H1 (cell line): ENCODE measurements around the gene PLA1A. TPM values are rescaled to one million over a fixed set of nuclear protein-coding genes. Genes with fewer than 3 reads are reported as not detected.

ENCODE experiments used
- CTCF ChIA-PET: fragments of 300-600 bp; sonication (Branson Sonifier 250); formaldehyde crosslinking; loops from one replicate; lab custom pipeline; 2021; ENCODE audit not compliant: partially characterized antibody; lab: Charles Lee
- POLR2A ChIA-PET: fragments of 300-600 bp; sonication (Branson Sonifier 250); formaldehyde crosslinking; loops from one replicate; lab custom pipeline; 2021; ENCODE audit warnings: inconsistent platforms; ENCODE audit not compliant: partially characterized antibody; lab: Charles Lee
- DNase-seq, 2 experiments: peaks; one replicate each; pipeline versions ENCODE4 v3.0.0 to v3.0.0-alpha.2; 2010 to 2022; ENCODE audit warnings: low spot score in 2 of 2, low read depth in 1 of 2, mixed read lengths in 1 of 2
- FAIRE-seq: peaks from 2 replicates; lab custom pipeline; 2011; peaks lifted over from hg19 to GRCh38; lab: Jason Lieb, UNC
- H2AFZ ChIP-seq: 2 replicates; pipeline ENCODE4 v1.8.1; 2012; ENCODE audit warnings: low read length, inconsistent platforms
- H2AK5ac ChIP-seq: 2 replicates; pipeline ENCODE4 v1.6.1; 2013; ENCODE audit warnings: low read depth, low read length
- H2BK120ac ChIP-seq: replicated peaks from 2 replicates; pipeline ENCODE3; 2013; ENCODE audit warnings: low read depth, low read length, inconsistent platforms
- H2BK12ac ChIP-seq: 2 replicates; pipeline ENCODE4 v1.6.1; 2013; ENCODE audit warnings: low read depth, low read length
- H2BK15ac ChIP-seq: 2 replicates; pipeline ENCODE4 v1.6.1; 2013; ENCODE audit warnings: low read length
- H2BK20ac ChIP-seq: 2 replicates; pipeline ENCODE4 v1.6.1; 2013; ENCODE audit warnings: low read length
- H2BK5ac ChIP-seq: 2 replicates; pipeline ENCODE4 v1.6.1; 2013; ENCODE audit warnings: low read depth, low read length
- H3K14ac ChIP-seq: 2 replicates; pipeline ENCODE4 v1.6.1; 2013; ENCODE audit warnings: inconsistent platforms; ENCODE audit not compliant: insufficient read length
- H3K18ac ChIP-seq: 2 replicates; pipeline ENCODE4 v1.6.1; 2013; ENCODE audit warnings: low read length; ENCODE audit errors: extremely low read depth
- H3K23ac ChIP-seq: 2 replicates; pipeline ENCODE4 v1.6.1; 2013; ENCODE audit warnings: inconsistent platforms; ENCODE audit not compliant: insufficient read length
- H3K23me2 ChIP-seq: 2 replicates; pipeline ENCODE4 v1.6.1; 2013; ENCODE audit warnings: low read depth, low read length
- H3K27ac ChIP-seq: 2 replicates; pipeline ENCODE4 v1.6.1; 2011; ENCODE audit warnings: low read depth, low read length, inconsistent platforms
- H3K27me3 ChIP-seq, 4 experiments: replicated peaks in 1 of 4; 1 replicate in 1 of 4; 2 replicates in 3 of 4; pipeline versions ENCODE4 v1.6.1 to v1.8.1; 2011 to 2013; ENCODE audit warnings: low read length in 3 of 4, mild to moderate bottlenecking in 3 of 4, inconsistent platforms in 2 of 4, mixed read lengths in 2 of 4, moderate library complexity in 1 of 4; ENCODE audit not compliant: control insufficient read depth in 3 of 4, insufficient read depth in 3 of 4; ENCODE audit errors: extremely low read depth in 1 of 4
- H3K36me3 ChIP-seq, 4 experiments: 2 replicates each; pipeline versions ENCODE4 v1.6.1 to v1.8.1; 2011 to 2013; ENCODE audit warnings: mild to moderate bottlenecking in 4 of 4, low read length in 3 of 4, moderate library complexity in 2 of 4, control low read depth in 1 of 4, inconsistent platforms in 1 of 4; ENCODE audit not compliant: insufficient read depth in 4 of 4, control insufficient read depth in 2 of 4
- H3K4ac ChIP-seq: replicated peaks from 2 replicates; pipeline ENCODE3; 2013; ENCODE audit warnings: low read length, low read depth, mixed read lengths, inconsistent platforms; ENCODE audit not compliant: insufficient read length
- H3K4me1 ChIP-seq, 4 experiments: replicated peaks in 1 of 4; 1 replicate in 1 of 4; 2 replicates in 3 of 4; pipeline versions ENCODE4 v1.6.1 to v1.8.1; 2011 to 2013; ENCODE audit warnings: low read length in 3 of 4, inconsistent platforms in 2 of 4, mixed read lengths in 1 of 4; ENCODE audit not compliant: insufficient read depth in 4 of 4, control insufficient read depth in 3 of 4
- H3K4me2 ChIP-seq, 2 experiments: 2 replicates each; pipeline versions ENCODE4 v1.6.1 to v1.8.1; 2011 to 2013; ENCODE audit warnings: low read depth in 2 of 2, low read length in 2 of 2, control low read depth in 1 of 2, inconsistent platforms in 1 of 2, mild to moderate bottlenecking in 1 of 2; ENCODE audit not compliant: insufficient read depth in 1 of 2
- H3K4me3 ChIP-seq, 4 experiments: fragments of 200-600, 300-600 bp in 1 of 4; sonication (generic), shearing (Covaris generic), sonication (Bioruptor Twin) in 1 of 4; 2 replicates each; pipeline versions ENCODE4 v1.5.1 to v1.8.1; 2011 to 2016; ENCODE audit warnings: low read length in 4 of 4, low read depth in 3 of 4, control low read depth in 2 of 4, inconsistent platforms in 2 of 4, mild to moderate bottlenecking in 2 of 4, mixed read lengths in 1 of 4, moderate library complexity in 1 of 4; ENCODE audit not compliant: insufficient read depth in 2 of 4; ENCODE audit errors: extremely low read depth in 1 of 4
- H3K56ac ChIP-seq: replicated peaks from 2 replicates; pipeline ENCODE3; 2013; ENCODE audit warnings: low read depth, mild to moderate bottlenecking, mixed read lengths, low read length, inconsistent platforms; ENCODE audit not compliant: insufficient read length
- H3K79me1 ChIP-seq: 2 replicates; pipeline ENCODE4 v1.6.1; 2013; ENCODE audit warnings: low read depth, low read length, control low read depth
- H3K79me2 ChIP-seq, 2 experiments: 2 replicates each; pipeline versions ENCODE4 v1.6.1 to v1.8.1; 2012 to 2013; ENCODE audit warnings: low read length in 2 of 2, mild to moderate bottlenecking in 2 of 2, inconsistent platforms in 1 of 2; ENCODE audit not compliant: insufficient read depth in 2 of 2, control insufficient read depth in 1 of 2
- H3K9ac ChIP-seq, 4 experiments: replicated peaks in 1 of 4; 1 replicate in 1 of 4; 2 replicates in 3 of 4; pipeline versions ENCODE4 v1.6.1 to v1.8.1; 2011 to 2013; ENCODE audit warnings: low read depth in 3 of 4, low read length in 3 of 4, control low read depth in 2 of 4, mild to moderate bottlenecking in 2 of 4, moderate library complexity in 2 of 4, inconsistent platforms in 1 of 4; ENCODE audit errors: extremely low read depth in 1 of 4
- H3K9me3 ChIP-seq, 2 experiments: 2 replicates each; pipeline versions ENCODE4 v1.6.1 to v1.8.1; 2012 to 2013; ENCODE audit warnings: mild to moderate bottlenecking in 2 of 2, moderate library complexity in 2 of 2, control low read depth in 1 of 2, inconsistent platforms in 1 of 2, low read depth in 1 of 2, low read length in 1 of 2, mixed read lengths in 1 of 2; ENCODE audit not compliant: insufficient read depth in 2 of 2
- H4K20me1 ChIP-seq, 2 experiments: replicated peaks in 1 of 2; 2 replicates each; pipeline versions ENCODE3 to v1.8.1; 2011 to 2013; ENCODE audit warnings: inconsistent platforms in 2 of 2, low read length in 2 of 2, mild to moderate bottlenecking in 1 of 2; ENCODE audit not compliant: insufficient read depth in 2 of 2, control insufficient read depth in 1 of 2
- H4K5ac ChIP-seq: 2 replicates; pipeline ENCODE4 v1.6.1; 2013; ENCODE audit warnings: low read length, low read depth, mixed read lengths, inconsistent platforms; ENCODE audit not compliant: insufficient read length
- H4K8ac ChIP-seq: 2 replicates; pipeline ENCODE4 v1.8.0; 2013; ENCODE audit warnings: mild to moderate bottlenecking, moderate library complexity, low read length, inconsistent platforms; ENCODE audit not compliant: insufficient read depth; ENCODE audit errors: extremely low read depth
- H4K91ac ChIP-seq: replicated peaks from 2 replicates; pipeline ENCODE3; 2013; ENCODE audit warnings: low read length, mixed read lengths, inconsistent platforms; ENCODE audit not compliant: insufficient read length
- BACH1 ChIP-seq: IDR thresholded peaks from 2 replicates; pipeline ENCODE4 v1.6.1; 2012; ENCODE audit warnings: low read length, improper control_type of control experiment
- CBX5 ChIP-seq: fragments of 300-800, 300-1000 bp; sonication (generic); IDR thresholded peaks from 2 replicates; pipeline ENCODE4 v1.7.1; 2016; ENCODE audit warnings: antibody characterized with exemption, low read length, low read depth
- CHD2 ChIP-seq: IDR thresholded peaks from 2 replicates; pipeline ENCODE4 v1.6.1; 2012; ENCODE audit warnings: low read length, improper control_type of control experiment
- EZH2 ChIP-seq: fragments of 200-600 bp; sonication (generic); IDR thresholded peaks from 2 replicates; pipeline ENCODE4 v1.7.1; 2012; ENCODE audit warnings: low read depth, mild to moderate bottlenecking, moderate library complexity, low read length, inconsistent platforms; ENCODE audit not compliant: severe bottlenecking
- GTF2F1 ChIP-seq: IDR thresholded peaks from 2 replicates; pipeline ENCODE4 v1.6.1; 2012; ENCODE audit warnings: low read depth, low read length, improper control_type of control experiment, borderline replicate concordance
- SAP30 ChIP-seq: fragments of 300-600 bp; sonication (generic); IDR thresholded peaks from 2 replicates; pipeline ENCODE4 v1.7.1; 2012; ENCODE audit warnings: low read length, moderate library complexity, mild to moderate bottlenecking, inconsistent platforms; ENCODE audit not compliant: insufficient read depth, insufficient replicate concordance
- SIRT6 ChIP-seq: IDR thresholded peaks from one replicate; pipeline ENCODE4 v1.7.1; 2012; ENCODE audit warnings: low read length, inconsistent platforms
- WGBS, 2 experiments: shearing (Covaris generic) in 1 of 2; methylation state at CpG; one replicate each; pipeline versions ENCODE4 v1.1.6 to v1.1.7; 2013 to 2015; ENCODE audit warnings: low lambda C conversion rate in 2 of 2, mixed read lengths in 2 of 2, inconsistent platforms in 1 of 2, low coverage in 1 of 2, missing lambda C conversion rate in 1 of 2; ENCODE audit not compliant: insufficient replicate concordance in 2 of 2, insufficient coverage in 1 of 2, insufficient read length in 1 of 2; ENCODE audit errors: extremely low coverage in 1 of 2, missing lambda C conversion rate in 1 of 2; 5-methylcytosine and 5-hydroxymethylcytosine counted together
- polyA plus RNA-seq, 7 experiments: library from polyadenylated mRNA; depleted of rRNA in 3 of 7; stranded (reverse) in 5 of 7; unstranded in 2 of 7; fragments of >200 nt in 5 of 7; fragments of 200-250 nt in 2 of 7; gene quantifications; 1 replicate in 5 of 7; 2 replicates in 1 of 7; 4 replicates in 1 of 7; pipeline versions ENCODE4 v1.2.1 to v1.2.3, GENCODE V29; 2011 to 2013; ENCODE audit warnings: missing spikeins in 2 of 7, mixed read lengths in 2 of 7
- total RNA-seq: library from RNA; stranded (reverse); fragmentation: NEBNext Ultra II Directional; extraction: Animal tissue kit (Norgen Biotek cat#: 25700); gene quantifications from 2 replicates; pipeline ENCODE4 v1.2.1, GENCODE V29; 2021

Gene PLA1A
- total and polyA plus RNA-seq, 2 of the 8 experiments (the other 6 are each of a cell fraction or from before 2014, with no cell fraction given), result not detected

GRCh38 chr3:119551598-119551997, 46.1 kb upstream of the PLA1A start:
- H2BK15ac ChIP-seq, result no peak overlapping the region
- H3K36me3 ChIP-seq, result no peaks in the 10 kb centered on the region
- no peaks in the 10 kb centered on the region for H3K79me1 ChIP-seq
- H3K14ac ChIP-seq, result no peak overlapping the region
- FAIRE-seq (no peak), DNase-seq (no peak)
- ChIA-PET CTCF (interaction anchor here (1.0 kb wide), 1 partner anchor 22 kb away, joined by 3 read pairs; no protein-coding TSS in a partner anchor), POLR2A (interaction anchor here (1.1 kb wide), 1 partner anchor 51 kb away, joined by 3 read pairs; no protein-coding TSS in a partner anchor)
- H3K4me3 ChIP-seq, result no peak overlapping the region
- no peak overlapping the region for H3K18ac ChIP-seq
- H2BK120ac ChIP-seq, result no peak overlapping the region
- no peaks in the 10 kb centered on the region for H3K23me2 ChIP-seq
- H3K23ac ChIP-seq, result no peak overlapping the region
- H3K27me3 ChIP-seq, result no peaks in the 10 kb centered on the region
- no peak overlapping the region for H2BK5ac ChIP-seq
- peak overlapping the region; percentile 21; the same call in 1 of the 2 replicates for H2BK20ac ChIP-seq
- no peaks in the 10 kb centered on the region for H3K9me3 ChIP-seq
- WGBS, 2 experiments, result 84% methylated on average over 5 of the region's 5 CpGs; no CpG with 5 or more reads in 1 of the 2 experiments
- no peak for TF ChIP-seq CHD2
- TF ChIP-seq EZH2, result no peak
- no peak for TF ChIP-seq SIRT6
- TF ChIP-seq BACH1, result no peak
- TF ChIP-seq SAP30, result no peak
- no peak for TF ChIP-seq GTF2F1
- TF ChIP-seq CBX5, result no peak
- no peak overlapping the region for H4K5ac ChIP-seq
- H3K56ac ChIP-seq, result no peak overlapping the region
- peaks cover 0 to 4% (median 0%) of the 10 kb centered on the region in 4 experiments; a peak in 2 of 7 replicates for H3K4me1 ChIP-seq
- H3K9ac ChIP-seq, result no peak overlapping the region
- no peak overlapping the region; the same call in 1 of the 2 replicates for H2BK12ac ChIP-seq
- peak overlapping the region; percentile 82; the same call in 1 of the 2 replicates for H2AFZ ChIP-seq
- H3K27ac ChIP-seq, result no peak overlapping the region
- H3K79me2 ChIP-seq, result no peaks in the 10 kb centered on the region
- no peak overlapping the region for H3K4ac ChIP-seq
- no peak overlapping the region for H4K8ac ChIP-seq
- H4K20me1 ChIP-seq, result no peaks in the 10 kb centered on the region
- 0 out of 2 replicates have a peak overlapping the region, but pooled peaks have one; percentile 17 for H2AK5ac ChIP-seq
- H3K4me2 ChIP-seq, result no peak overlapping the region
- H4K91ac ChIP-seq, result no peak overlapping the region
